NOMO-1 treated with DMSO at 0.1 percent for 48 hours (cell line): Measurements from ENCODE around the gene ACBD7.

Experiments used
- DNase-seq: peaks from one replicate; lab custom pipeline; 2025; ENCODE audit not compliant: unreplicated experiment; lab: John Stamatoyannopoulos, UW

The ACBD7 gene

DNA sequence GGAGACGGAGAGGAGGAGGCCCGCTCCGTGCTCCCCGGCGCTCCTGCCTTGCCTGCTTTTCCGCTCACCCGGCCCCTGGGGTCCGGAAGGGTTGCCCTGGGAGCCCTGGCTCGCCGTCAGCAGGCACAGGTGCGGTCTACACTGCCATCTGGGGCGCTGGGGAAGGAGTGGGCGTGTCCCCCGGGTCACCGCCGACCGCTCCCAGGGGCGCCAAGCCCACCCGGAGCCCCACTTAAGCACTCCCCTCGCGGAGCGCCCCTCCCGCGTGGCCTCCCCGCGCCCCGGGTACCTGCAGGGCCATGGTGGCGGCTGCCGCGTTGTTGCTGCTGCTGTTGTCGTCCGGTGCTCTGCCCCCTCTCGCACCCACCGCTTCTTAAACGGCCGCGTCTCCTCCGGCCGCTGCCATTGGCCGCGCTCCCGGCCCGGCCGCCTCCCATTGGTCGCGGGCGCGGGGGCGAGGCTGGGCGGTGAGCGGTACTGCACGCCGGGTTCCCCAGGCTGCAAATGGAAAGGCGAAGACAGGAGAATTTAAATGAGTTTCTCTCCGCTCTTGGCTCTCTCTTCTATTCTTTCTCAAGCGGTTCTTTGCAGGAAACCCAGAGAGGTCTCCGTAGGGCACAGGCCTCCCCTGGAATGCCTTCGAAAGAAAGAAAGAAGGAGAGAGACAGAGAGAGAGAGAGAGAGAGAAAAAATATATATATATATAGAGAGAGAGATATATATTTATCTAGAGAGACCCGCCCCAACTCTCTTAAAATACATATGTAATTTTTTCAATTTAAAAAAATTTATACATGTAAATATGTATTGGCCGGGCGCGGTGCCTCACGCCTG is at the start of gene ACBD7:
Gene ACBD7, minus strand, starts transcription at position 349 of the 834 bp plus-strand sequence. Its CDS starts 48 bp downstream, at position 301.
- peak; percentile 84 for DNase-seq

DNA sequence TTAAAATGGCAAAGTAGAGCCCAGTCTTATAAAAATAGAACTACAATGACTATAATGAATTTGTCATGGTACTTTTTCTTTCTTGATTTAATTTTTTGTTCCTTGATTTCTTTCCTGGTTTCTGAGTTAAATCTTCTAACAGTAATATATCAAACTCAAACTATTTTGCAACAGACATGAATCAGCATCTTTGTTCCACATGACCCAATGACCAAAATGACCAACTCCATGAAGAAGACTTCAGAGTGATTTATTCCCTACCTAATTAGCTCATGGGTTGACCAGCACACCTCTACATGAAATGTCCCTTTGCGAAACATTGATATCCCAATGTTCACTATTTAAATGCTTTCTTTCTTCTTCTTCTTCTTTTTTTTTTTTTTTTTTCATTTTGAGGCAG is 49.1 kb upstream of the ACBD7 start:
- DNase-seq: peak; percentile 14

DNA sequence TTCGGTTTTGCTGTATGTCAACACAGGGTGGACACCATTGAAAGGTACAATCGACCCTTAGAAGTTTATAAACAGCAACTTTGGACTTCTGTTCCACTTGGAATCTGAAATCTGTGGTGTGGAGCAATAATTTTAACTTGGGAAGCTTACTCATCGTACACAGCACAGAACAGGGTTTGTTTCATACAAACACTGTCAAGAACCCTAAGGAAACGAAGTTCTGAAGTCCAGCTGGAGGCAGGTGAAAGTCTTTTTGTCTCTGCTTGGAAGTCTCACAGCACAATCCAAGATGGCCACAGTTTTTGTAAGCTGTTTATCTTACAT is 48.4 kb upstream of the ACBD7 start:
- no peak for DNase-seq

- no peak for DNase-seq
These were observed 47.8 kb upstream of the ACBD7 start for GRCh38 chr10:15136129-15137035.

- DNase-seq: no peak
These were observed 42.8 kb upstream of the ACBD7 start for GRCh38 chr10:15131330-15131729.

GRCh38 chr10:15124908-15125307 is 36.3 kb upstream of the ACBD7 start:
- DNase-seq: no peak

DNA sequence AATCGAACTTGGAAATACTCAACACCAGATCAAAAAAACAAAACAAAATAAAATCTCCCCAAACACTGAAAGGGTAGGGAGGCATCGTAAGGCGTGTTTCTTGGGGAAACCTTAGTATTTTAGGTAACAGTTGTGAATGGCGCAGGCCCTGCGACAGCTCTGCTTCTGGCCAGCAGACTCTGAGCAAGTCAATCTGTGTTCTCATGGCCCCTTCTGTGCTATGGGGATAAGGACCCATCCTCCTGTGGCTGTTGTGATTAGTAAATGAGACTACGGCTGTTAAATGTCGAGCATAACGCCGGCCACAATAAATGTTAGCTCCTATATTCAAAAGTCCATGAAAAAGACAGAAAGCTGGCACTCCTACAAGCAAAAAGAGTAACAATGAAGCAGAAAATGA is 35.6 kb upstream of the ACBD7 start:
- DNase-seq: no peak

DNA sequence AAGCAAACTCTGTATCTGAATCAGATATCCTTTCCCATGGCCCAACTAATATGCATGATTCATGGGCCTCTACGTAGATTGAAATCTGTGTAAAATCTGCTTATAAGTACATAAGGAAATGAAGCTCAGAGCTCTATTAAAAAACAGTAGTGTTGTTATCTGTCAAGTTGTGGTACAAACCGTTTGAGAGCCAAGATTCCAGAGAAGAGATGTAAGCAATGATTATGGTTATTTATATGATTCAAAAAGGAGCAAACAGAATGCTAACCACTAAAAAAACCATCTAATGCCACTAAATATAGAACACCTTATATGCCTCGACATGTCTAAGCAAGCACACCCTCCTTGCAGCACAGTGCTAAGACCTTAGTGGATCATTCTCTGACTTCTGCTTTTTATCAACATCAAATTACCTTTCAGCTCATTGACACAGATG is 35.2 kb upstream of the ACBD7 start:
- DNase-seq: no peak

DNA sequence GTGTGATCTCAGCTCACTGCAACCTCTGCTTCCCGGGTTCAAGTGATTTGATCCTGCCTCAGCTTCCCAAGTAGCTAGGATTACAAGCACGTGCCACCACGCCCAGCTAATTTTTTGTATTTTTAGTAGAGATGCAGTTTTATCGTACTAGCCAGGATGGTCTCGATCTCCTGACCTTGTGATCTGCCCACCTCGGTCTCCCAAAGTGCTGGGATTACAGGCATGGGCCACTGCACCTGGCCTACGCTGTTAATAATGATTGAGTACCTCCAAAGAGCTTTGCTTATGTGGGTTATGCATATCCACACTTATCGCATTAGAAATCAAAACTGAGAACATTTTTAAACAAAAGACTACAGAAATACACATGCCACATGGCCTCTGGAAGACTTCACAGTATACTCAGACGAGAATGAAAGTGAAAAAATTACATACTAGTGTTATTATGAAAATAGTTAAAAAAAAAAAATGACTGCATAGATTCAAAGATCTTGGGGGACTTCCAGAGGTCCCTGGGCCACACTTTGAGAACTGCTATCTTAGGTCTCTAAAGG is 34.0 kb upstream of the ACBD7 start:
- no peak for DNase-seq

DNA sequence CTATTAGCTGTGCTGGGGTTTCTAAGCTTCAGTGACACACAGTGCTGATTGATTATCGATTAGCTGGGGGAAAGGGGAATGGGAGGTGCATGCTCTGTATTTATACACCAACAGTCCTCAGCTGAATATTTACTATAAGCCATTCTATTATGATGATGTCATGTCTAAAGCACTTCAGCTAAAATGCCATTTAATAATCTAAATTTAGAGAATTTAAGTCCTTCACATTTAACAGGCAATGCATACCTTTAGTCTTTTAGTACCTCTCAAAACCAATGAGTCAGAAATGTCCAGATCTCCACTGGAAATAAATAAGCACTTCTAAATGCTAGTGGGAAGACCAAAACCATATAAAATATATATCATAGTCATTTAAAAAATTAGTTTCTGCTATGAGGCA is 33.1 kb upstream of the ACBD7 start:
- DNase-seq: no peak

DNA sequence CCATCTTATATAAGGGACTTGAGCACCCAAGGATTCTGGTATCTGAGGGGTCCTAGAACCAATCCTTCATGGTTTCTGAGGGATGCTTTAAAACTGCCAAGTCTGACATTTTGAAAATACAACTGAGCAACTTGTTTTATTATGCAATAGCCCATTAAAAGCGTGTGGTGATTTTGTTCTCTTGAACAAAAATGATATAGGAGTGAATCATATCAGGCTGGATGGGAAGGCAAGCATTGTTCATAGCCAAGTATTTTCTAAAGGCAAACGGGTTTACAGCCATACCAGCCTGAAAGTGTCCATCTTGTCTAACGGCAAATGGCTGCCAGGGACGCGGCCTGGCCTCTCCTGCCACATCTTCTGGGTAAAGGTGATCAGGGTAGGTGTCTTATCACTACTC is 31.9 kb upstream of the ACBD7 start:
- DNase-seq: no peak

- peak; percentile 75 for DNase-seq
These were observed 30.0 kb upstream of the ACBD7 start for GRCh38 chr10:15118615-15119014.

DNA sequence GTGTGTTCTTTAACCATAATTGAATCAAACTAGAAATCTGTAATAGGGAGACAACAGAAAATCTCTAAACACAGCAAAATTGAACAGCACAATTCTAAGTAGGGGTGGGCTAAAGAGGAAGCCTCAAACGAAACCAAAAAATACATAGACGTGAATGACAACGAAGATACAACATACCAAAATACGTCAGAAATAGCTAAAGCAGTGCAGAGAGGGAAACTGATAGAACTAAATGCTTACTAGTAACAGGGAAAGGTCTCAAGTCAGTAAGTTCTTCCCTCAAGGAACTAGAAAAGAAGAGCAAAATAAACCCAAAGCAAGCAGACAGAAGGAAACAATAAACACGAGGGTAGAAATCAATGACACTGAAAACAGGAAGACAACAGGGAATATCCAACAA is 27.6 kb upstream of the ACBD7 start:
- no peak for DNase-seq

DNA sequence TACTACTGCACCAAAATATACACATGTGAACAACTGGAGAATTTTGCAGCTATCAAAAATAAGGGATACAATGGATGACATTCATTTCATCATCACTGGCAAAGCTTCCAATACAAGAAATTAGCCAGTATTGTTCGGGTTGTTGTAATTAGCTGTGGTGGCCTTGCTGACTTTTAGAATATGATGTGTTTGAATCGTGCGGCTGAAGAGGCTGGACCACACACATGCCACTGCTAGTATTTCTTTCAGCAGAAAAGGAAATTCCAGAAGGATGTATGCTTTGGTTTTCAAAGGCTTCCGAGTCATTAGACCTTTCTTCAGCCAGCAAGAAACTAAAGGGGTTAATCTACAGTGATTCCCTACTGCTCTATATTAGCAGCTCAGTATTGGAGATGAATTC is 25.2 kb upstream of the ACBD7 start:
- DNase-seq: no peak

GRCh38 chr10:15112657-15113056 is 24.1 kb upstream of the ACBD7 start:
- no peak for DNase-seq

- DNase-seq: peak; percentile 48
These were observed 17.9 kb upstream of the ACBD7 start for GRCh38 chr10:15106352-15107013.

DNA sequence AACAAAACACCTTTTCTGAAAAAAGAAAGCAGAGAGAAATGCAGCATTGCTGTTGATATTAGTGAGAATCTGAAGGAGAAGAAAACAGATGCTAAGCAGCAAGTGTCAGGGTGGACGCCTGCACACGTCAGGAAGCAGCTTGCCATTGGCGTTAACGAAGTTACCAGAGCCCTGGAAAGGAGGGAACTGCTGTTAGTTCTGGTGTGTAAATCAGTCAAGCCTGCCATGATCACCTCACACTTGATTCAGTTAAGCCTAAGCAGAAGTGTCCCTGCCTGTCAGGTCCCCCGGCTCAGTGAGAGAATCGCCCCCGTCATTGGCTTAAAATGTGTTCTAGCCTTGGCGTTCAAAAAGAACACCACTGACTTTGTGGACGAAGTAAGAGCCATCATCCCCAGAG is 14.9 kb upstream of the ACBD7 start:
- DNase-seq: no peak

- no peak for DNase-seq
These were observed 11.3 kb upstream of the ACBD7 start for GRCh38 chr10:15099886-15100285.

DNA sequence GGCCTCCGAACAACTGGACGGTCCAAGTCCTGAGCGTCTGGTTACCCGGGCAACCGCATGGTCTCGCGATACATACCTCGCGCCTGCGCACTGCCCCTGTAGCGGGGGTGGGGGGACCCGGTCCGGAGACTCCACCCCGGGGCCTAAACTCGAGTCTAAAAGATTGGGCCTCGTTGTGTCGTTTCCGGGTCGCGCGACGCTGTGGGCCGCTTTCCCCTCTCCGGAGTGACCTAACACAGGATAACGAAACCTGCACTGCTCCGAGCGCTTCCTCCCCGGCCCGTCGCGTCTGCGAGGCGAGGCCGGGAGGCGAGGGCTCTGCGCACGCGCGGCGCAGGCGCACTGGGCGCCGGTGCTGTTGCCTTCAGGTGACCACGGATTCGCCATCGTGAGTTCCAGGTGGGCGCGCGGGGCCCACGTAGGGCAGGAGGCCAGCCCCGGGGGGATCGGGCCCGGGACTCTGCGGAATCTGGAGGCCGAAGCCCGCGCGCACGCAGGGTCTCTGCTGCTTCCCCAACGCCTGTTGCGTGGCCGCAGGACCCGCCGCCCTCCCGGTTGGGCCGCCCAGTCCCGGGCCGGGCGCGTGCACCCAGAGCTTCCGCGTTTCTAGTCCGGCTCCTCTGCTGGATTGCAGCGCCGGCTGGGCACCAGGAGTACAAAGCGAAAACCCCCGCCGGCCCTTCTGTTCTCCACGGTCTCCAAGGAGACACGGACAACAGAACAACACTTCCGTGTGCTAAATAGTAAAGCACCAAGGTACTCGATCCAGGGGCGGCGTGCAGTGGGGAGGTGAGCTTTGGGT is 8.6 kb upstream of the ACBD7 start, which contains the start of gene RPP38:
Gene RPP38, plus strand, starts transcription at position 345 of the 802 bp plus-strand sequence. CDS start 5,960 bp downstream, outside the sequence.
- peak; percentile 94 for DNase-seq

- DNase-seq: no peak
These were observed 8.1 kb upstream of the ACBD7 start for GRCh38 chr10:15096661-15097010.
